Neural progenitor cell (in vitro differentiated cells): ENCODE results near the gene TLK1. TPM values are rescaled to one million over a fixed set of nuclear protein-coding genes. Genes with fewer than 3 reads are reported as not detected.

Experiments
- DNase-seq: peaks from one replicate; pipeline ENCODE4 v3.0.0-alpha.2; 2016; ENCODE audit warnings: low spot score
- H2AFZ ChIP-seq: fragments of 200-600 bp; sonication (generic); replicated peaks from 2 replicates; pipeline ENCODE4 v1.6.1; 2016; ENCODE audit warnings: antibody characterized with exemption
- H3F3A ChIP-seq: fragments of 200-600 bp; sonication (generic); 2 replicates; pipeline ENCODE4 v1.6.1; 2016; ENCODE audit warnings: antibody characterized with exemption, low read depth
- H3K27ac ChIP-seq: fragments of 200-600 bp; sonication (generic); 2 replicates; pipeline ENCODE4 v1.5.1; 2016; ENCODE audit warnings: mild to moderate bottlenecking
- H3K27me3 ChIP-seq: fragments of 200-600 bp; sonication (generic); 2 replicates; pipeline ENCODE4 v1.6.1; 2016; ENCODE audit warnings: mild to moderate bottlenecking, moderate library complexity
- H3K36me3 ChIP-seq: fragments of 200-600 bp; sonication (generic); 2 replicates; pipeline ENCODE4 v1.5.1; 2016
- H3K4me1 ChIP-seq: fragments of 200-600 bp; sonication (generic); 2 replicates; pipeline ENCODE4 v1.6.1; 2016; ENCODE audit warnings: mixed run types
- H3K4me2 ChIP-seq: fragments of 200-600 bp; sonication (generic); 2 replicates; pipeline ENCODE4 v1.6.1; 2016
- H3K4me3 ChIP-seq: fragments of 200-600 bp; sonication (generic); 2 replicates; pipeline ENCODE4 v1.5.1; 2016
- H3K79me2 ChIP-seq: fragments of 200-600 bp; sonication (generic); 2 replicates; pipeline ENCODE4 v1.6.1; 2016; ENCODE audit warnings: low read depth
- H3K9ac ChIP-seq: fragments of 200-600 bp; sonication (generic); 2 replicates; pipeline ENCODE4 v1.6.1; 2016
- H3K9me3 ChIP-seq: fragments of 200-600 bp; sonication (generic); 2 replicates; pipeline ENCODE4 v1.5.1; 2016; ENCODE audit warnings: low read depth
- H4K20me1 ChIP-seq: fragments of 200-600 bp; sonication (generic); 2 replicates; pipeline ENCODE4 v1.6.1; 2016; ENCODE audit warnings: low read depth
- H3K27ac Mint-ChIP-seq: 3 replicates; pipeline ENCODE4 v1.8.0; 2021; ENCODE audit warnings: mixed read lengths
- H3K27me3 Mint-ChIP-seq: 2 replicates; pipeline ENCODE4 v1.8.0; 2022; ENCODE audit warnings: low read depth, mild to moderate bottlenecking, inconsistent platforms, moderate library complexity, mixed read lengths; ENCODE audit not compliant: insufficient read depth
- H3K36me3 Mint-ChIP-seq: 3 replicates; pipeline ENCODE4 v1.8.0; 2021; ENCODE audit warnings: mixed read lengths
- H3K4me1 Mint-ChIP-seq: 3 replicates; pipeline ENCODE4 v1.8.0; 2021; ENCODE audit warnings: mixed read lengths
- H3K4me3 Mint-ChIP-seq: 3 replicates; pipeline ENCODE4 v1.8.0; 2021; ENCODE audit warnings: mild to moderate bottlenecking, moderate library complexity, mixed read lengths
- H3K9me3 Mint-ChIP-seq: 3 replicates; pipeline ENCODE4 v1.8.0; 2020; ENCODE audit warnings: mixed read lengths
- EZH2 ChIP-seq: fragments of 200-600 bp; sonication (generic); IDR thresholded peaks from 2 replicates; pipeline ENCODE4 v1.6.1; 2017; ENCODE audit warnings: antibody characterized with exemption, mild to moderate bottlenecking, moderate library complexity
- EZH2phosphoT487 ChIP-seq: fragments of 200-600 bp; sonication (generic); IDR thresholded peaks from 2 replicates; pipeline ENCODE4 v1.6.1; 2017; ENCODE audit warnings: antibody characterized with exemption
- total RNA-seq: library from RNA; depleted of rRNA; stranded (reverse); fragments of >200 nt; gene quantifications from 2 replicates; pipeline ENCODE4 v1.2.3, GENCODE V29; 2015; ENCODE audit warnings: low replicate concordance
- TF ChIP-seq, protein P1 (sequence below): fragments of 200-600 bp; sonication (generic); IDR thresholded peaks from 2 replicates; pipeline ENCODE4 v1.5.1; 2017; ENCODE audit warnings: antibody characterized with exemption, mild to moderate bottlenecking

TLK1 gene
- total RNA-seq, 1 donor from 2014 or later, result 31.1 TPM

DNA sequence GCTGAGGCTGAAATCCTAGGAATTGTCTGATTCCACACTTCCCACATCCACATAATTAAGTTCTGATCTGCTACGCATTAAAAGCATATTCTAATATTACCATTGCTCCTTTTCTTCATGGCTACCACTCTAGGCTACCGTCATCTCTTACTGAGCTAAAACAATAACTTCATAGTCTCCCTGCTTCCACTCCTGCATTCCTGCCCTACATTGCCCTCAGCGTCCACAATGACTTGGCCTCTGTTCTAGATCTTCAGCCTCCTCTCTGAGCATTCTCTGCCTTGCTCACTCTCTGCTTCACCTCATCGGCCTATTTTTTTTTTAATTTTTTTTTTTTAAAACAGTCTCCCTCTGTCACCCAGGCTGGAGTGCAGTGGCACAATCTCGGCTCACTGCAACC, 15.8 kb upstream of the TLK1 start:
- Histone ChIP-seq H3K9me3 (no peaks in the 10 kb centered on the region), H2AFZ (no peak overlapping the region), H3K79me2 (no peaks in the 10 kb centered on the region), H3K4me2 (no peak overlapping the region), H3K27ac (no peak overlapping the region), H3K27me3 (no peaks in the 10 kb centered on the region), H3F3A (no peaks in the 10 kb centered on the region), H3K36me3 (no peaks in the 10 kb centered on the region), H4K20me1 (no peaks in the 10 kb centered on the region), H3K9ac (no peak overlapping the region), H3K4me3 (no peak overlapping the region), H3K4me1 (peaks cover 6% of the 10 kb centered on the region)
- Mint-ChIP-seq H3K36me3 (no peaks in the 10 kb centered on the region), H3K27ac (no peak overlapping the region), H3K4me3 (no peak overlapping the region), H3K9me3 (no peaks in the 10 kb centered on the region), H3K27me3 (no peaks in the 10 kb centered on the region), H3K4me1 (no peaks in the 10 kb centered on the region)
- DNase-seq, result no peak
- TF ChIP-seq, protein P1, sequence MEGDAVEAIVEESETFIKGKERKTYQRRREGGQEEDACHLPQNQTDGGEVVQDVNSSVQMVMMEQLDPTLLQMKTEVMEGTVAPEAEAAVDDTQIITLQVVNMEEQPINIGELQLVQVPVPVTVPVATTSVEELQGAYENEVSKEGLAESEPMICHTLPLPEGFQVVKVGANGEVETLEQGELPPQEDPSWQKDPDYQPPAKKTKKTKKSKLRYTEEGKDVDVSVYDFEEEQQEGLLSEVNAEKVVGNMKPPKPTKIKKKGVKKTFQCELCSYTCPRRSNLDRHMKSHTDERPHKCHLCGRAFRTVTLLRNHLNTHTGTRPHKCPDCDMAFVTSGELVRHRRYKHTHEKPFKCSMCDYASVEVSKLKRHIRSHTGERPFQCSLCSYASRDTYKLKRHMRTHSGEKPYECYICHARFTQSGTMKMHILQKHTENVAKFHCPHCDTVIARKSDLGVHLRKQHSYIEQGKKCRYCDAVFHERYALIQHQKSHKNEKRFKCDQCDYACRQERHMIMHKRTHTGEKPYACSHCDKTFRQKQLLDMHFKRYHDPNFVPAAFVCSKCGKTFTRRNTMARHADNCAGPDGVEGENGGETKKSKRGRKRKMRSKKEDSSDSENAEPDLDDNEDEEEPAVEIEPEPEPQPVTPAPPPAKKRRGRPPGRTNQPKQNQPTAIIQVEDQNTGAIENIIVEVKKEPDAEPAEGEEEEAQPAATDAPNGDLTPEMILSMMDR, result no peak
- TF ChIP-seq EZH2, result no peak
- TF ChIP-seq EZH2phosphoT487, result no peak

DNA sequence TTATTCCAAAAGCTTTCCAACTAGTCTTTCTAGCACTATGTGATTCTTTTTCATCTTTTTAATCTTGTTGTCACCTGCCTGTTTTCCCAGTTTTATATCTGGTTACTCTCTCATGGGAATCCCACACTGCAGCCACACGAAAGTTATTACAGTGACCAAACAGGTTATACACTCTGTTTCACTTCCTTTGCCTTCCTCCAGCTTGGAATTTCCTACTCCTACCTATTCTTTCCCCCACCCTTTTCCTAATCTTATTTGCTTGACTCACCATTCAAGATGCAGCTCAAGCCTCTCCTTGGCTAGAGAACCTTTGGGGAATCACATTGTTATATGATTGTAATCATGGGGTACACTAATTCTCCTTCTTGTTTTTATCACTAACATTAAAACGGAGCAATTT, 13.4 kb upstream of the TLK1 start:
- Histone ChIP-seq H3K36me3 (no peaks in the 10 kb centered on the region), H3K27me3 (no peaks in the 10 kb centered on the region), H3K9me3 (no peaks in the 10 kb centered on the region), H3F3A (no peaks in the 10 kb centered on the region), H3K9ac (no peak overlapping the region), H3K4me3 (no peak overlapping the region), H3K4me1 (peaks cover 6% of the 10 kb centered on the region), H3K27ac (no peak overlapping the region), H3K4me2 (no peak overlapping the region), H4K20me1 (no peaks in the 10 kb centered on the region), H3K79me2 (no peaks in the 10 kb centered on the region), H2AFZ (no peak overlapping the region)
- Mint-ChIP-seq H3K4me3 (no peak overlapping the region), H3K4me1 (no peaks in the 10 kb centered on the region), H3K9me3 (no peaks in the 10 kb centered on the region), H3K36me3 (no peaks in the 10 kb centered on the region), H3K27ac (no peak overlapping the region), H3K27me3 (no peaks in the 10 kb centered on the region)
- DNase-seq, result no peak
- TF ChIP-seq EZH2phosphoT487 (no peak), EZH2 (no peak)
- TF ChIP-seq, protein P1, result no peak

DNA sequence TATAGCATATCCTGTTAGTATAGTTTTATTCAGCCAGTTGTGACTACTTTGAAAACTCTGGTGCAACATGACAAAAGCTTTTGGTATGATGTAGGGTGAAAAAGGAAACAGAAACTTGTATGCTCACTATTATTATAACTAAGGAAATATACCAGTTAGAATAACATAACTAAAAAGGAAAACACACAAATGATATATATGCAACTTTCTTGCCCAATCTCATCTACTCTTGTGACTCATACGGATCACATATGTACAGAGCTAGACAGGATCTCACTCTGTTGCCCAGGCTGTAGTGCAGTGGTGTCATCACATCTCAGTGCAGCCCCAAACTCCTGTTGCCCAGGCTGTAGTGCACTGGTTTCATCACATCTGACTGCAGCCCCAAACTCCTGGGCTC, 12.4 kb upstream of the TLK1 start:
- TF ChIP-seq, protein P1, result no peak
- TF ChIP-seq EZH2 (no peak), EZH2phosphoT487 (no peak)
- Mint-ChIP-seq H3K4me3 (no peak overlapping the region), H3K36me3 (no peaks in the 10 kb centered on the region), H3K27me3 (no peaks in the 10 kb centered on the region), H3K9me3 (no peaks in the 10 kb centered on the region), H3K4me1 (no peaks in the 10 kb centered on the region), H3K27ac (no peak overlapping the region)
- peaks cover 6% of the 10 kb centered on the region for H3K4me1 ChIP-seq
- H3K9ac ChIP-seq, result no peak overlapping the region
- H3K4me2 ChIP-seq, result no peak overlapping the region
- no peak overlapping the region for H2AFZ ChIP-seq
- no peak overlapping the region for H3K4me3 ChIP-seq
- no peaks in the 10 kb centered on the region for H3F3A ChIP-seq
- no peak for DNase-seq
- H4K20me1 ChIP-seq, result no peaks in the 10 kb centered on the region
- no peaks in the 10 kb centered on the region for H3K79me2 ChIP-seq
- no peaks in the 10 kb centered on the region for H3K27me3 ChIP-seq
- H3K36me3 ChIP-seq, result no peaks in the 10 kb centered on the region
- H3K9me3 ChIP-seq, result no peaks in the 10 kb centered on the region
- H3K27ac ChIP-seq, result no peak overlapping the region
